Measurements from ENCODE around the gene ARPC2. TPM values are rescaled to one million over a fixed set of nuclear protein-coding genes. Genes with fewer than 3 reads are reported as not detected.

Gene ARPC2
- total and polyA plus RNA-seq, 7 donors: 235 to 517 (median 267) TPM

DNA sequence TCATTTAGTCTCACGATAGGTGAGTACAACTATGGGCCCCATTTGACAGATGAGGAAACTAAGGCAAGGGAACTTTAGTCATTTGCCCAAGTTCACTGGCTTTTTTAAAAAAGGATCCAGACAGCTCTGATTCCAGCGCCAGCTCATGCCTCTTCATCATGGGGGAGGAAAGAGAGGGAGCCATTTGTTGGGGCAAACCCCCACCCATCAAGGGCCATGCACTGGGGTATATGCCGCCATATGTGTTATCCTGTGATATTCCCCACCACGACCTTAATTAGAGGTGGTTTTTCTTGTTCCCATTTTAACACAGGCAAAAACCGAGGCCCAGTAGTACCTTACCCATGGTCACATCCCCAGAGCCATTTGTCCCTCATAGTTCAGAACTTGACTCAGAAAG, 43.2 kb downstream of the ARPC2 start:
- intact Hi-C loops (cut with DNase I): no loop called here
- DNase-seq: peak; percentile 61
- Histone ChIP-seq H3K9me3 (no peaks in the 10 kb centered on the region), H3K4me1 (peaks cover 0 to 72% (median 64%) of the 10 kb centered on the region in 4 donors), H3K27ac (peak overlapping the region; percentile 80 to 89 (median 83)), H3K36me3 (peaks cover 9 to 39% (median 17%) of the 10 kb centered on the region in 4 donors), H3K27me3 (no peaks in the 10 kb centered on the region), H3K4me3 (no peak overlapping the region)
- WGBS, 2 donors: 86 to 92% methylated on average over 5 of the region's 5 CpGs
- no peak for TF ChIP-seq POLR2A (IDR thresholded peaks at IDR 0.05)
- TF ChIP-seq POLR2AphosphoS5 (IDR thresholded peaks at IDR 0.05): no peak
- TF ChIP-seq, protein P1, sequence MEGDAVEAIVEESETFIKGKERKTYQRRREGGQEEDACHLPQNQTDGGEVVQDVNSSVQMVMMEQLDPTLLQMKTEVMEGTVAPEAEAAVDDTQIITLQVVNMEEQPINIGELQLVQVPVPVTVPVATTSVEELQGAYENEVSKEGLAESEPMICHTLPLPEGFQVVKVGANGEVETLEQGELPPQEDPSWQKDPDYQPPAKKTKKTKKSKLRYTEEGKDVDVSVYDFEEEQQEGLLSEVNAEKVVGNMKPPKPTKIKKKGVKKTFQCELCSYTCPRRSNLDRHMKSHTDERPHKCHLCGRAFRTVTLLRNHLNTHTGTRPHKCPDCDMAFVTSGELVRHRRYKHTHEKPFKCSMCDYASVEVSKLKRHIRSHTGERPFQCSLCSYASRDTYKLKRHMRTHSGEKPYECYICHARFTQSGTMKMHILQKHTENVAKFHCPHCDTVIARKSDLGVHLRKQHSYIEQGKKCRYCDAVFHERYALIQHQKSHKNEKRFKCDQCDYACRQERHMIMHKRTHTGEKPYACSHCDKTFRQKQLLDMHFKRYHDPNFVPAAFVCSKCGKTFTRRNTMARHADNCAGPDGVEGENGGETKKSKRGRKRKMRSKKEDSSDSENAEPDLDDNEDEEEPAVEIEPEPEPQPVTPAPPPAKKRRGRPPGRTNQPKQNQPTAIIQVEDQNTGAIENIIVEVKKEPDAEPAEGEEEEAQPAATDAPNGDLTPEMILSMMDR (IDR thresholded peaks at IDR 0.05): no peak
- no peak for TF ChIP-seq EP300 (IDR thresholded peaks at IDR 0.05)

DNA sequence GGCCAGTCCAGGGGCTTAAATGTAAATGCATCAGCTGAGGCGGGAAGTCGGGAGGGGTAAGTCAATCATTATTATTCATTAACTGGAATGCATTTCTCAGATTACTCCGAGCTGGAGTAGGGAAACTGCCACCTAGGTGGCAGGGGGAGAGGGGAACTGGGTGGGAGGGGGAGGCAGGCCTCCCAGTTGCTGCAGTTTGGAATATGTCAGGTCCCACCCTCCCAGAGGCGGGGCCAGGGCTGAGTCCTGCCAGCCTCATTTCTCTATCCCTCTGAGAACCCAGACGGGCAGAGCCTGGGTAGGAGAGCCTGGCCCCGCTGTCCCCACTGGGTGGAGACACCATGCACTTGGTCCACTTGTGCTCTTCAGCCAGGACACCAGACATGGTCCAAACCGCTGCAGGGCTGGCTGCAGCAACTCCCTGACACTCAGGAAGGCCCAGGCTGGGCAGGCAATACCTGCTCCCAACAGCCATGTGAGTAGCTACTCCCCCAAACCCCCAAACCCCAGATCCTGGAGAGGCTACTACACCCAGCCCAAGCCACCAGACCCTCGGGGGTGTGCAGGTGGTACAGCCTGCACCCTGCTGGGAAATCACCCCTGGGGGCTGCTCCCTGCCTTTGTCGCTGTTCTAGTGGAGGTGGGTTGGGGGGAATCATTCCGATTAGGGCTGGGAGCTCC, 43.9 kb downstream of the ARPC2 start, which contains the start of gene GPBAR1:
Gene GPBAR1, plus strand, starts transcription at position 274 of the 681 bp plus-strand sequence. CDS start 1,710 bp downstream, outside the sequence.
- Histone ChIP-seq H3K27me3 (no peaks in the 10 kb centered on the region), H3K9me3 (no peaks in the 10 kb centered on the region), H3K4me3 (peak within 1 kb of the TSS in 1 of 4 donors; percentile 20), H3K27ac (peak within 1 kb of the TSS; percentile 80 to 89 (median 83)), H3K36me3 (peaks cover 16 to 39% (median 23%) of the 10 kb centered on the region in 4 donors), H3K4me1 (peaks cover 0 to 72% (median 64%) of the 10 kb centered on the region in 4 donors)
- DNase-seq: peak; percentile 82
- intact Hi-C loops (cut with DNase I): no loop called here
- TF ChIP-seq EP300 (IDR thresholded peaks at IDR 0.05): no peak
- peak in 1 of 4 donors; percentile 19 for TF ChIP-seq POLR2AphosphoS5 (IDR thresholded peaks at IDR 0.05)
- 63 to 68% methylated on average over 10 of the region's 10 CpGs for WGBS, 2 donors

DNA sequence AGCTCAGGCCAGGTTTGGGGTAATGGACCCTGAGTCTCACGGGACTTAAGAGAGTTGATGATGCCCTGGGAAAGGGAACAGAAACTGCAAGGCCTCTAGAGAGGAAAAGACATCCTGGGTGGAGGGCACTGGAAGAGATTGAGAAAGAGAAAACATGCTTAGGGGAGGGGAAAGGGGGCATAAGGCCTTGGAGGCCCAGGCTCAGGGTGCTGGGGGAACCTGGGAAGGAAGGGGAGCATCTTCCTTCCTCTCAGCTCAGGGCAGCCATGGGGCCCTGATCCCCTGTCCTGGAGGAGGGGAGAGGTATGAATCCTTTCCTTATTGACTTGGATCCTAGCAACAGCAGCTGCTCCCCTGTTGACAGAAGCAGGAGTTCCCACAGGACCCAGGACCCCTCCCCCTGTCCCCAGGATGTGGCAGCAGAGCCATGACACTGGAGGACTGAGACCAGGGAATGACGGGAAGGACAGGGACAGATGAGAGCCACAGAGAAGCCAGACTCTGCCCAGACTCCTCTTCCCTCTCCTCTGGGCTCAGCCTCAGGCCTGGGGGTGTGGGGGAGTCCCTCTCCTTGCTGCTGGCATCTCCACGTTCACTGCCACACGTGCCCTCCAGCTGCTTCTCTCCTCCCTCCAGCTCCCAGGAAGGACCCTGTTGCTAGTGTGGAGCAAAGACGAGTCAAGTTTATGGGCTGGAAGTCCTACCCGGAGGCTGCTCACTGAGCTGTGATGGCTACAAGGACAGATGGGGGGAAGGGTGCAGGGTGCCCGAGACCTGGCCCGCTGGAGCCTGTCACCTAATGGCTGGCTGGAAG, 44.6 kb downstream of the ARPC2 start:
- Histone ChIP-seq H3K4me1 (peaks cover 0 to 72% (median 64%) of the 10 kb centered on the region in 4 donors), H3K36me3 (peaks cover 23 to 39% (median 29%) of the 10 kb centered on the region in 4 donors), H3K9me3 (no peaks in the 10 kb centered on the region), H3K27ac (peak overlapping the region; percentile 80 to 89 (median 83)), H3K4me3 (peak overlapping the region in 1 of 4 donors; percentile 20), H3K27me3 (no peaks in the 10 kb centered on the region)
- DNase-seq: peak; percentile 68
- intact Hi-C loops (cut with DNase I): no loop called here
- no peak for TF ChIP-seq EP300 (IDR thresholded peaks at IDR 0.05)
- TF ChIP-seq POLR2A (IDR thresholded peaks at IDR 0.05): no peak
- TF ChIP-seq POLR2AphosphoS5 (IDR thresholded peaks at IDR 0.05): no peak
- 52 to 61% methylated on average over 8 of the region's 8 CpGs for WGBS, 2 donors

DNA sequence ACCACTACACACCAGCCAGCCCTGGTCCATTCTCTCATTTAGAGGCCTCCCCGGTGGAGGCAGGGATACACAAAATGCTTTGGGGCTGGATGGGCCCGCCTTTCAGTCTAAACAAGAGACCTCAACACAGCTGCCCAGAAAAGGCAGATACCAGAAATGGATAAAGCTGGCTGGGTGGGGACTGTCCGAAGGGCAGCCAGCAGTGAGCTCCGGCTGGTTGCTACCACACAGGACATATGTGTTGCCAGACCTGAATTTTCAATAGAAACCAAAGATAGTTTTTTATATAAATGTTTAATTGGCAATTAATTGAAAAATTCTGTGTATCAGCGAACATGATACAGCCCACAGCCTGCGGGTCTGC, 45.2 kb downstream of the ARPC2 start:
- DNase-seq: no peak
- Histone ChIP-seq H3K9me3 (no peaks in the 10 kb centered on the region), H3K4me3 (peak overlapping the region in 1 of 4 donors; percentile 20), H3K36me3 (peaks cover 23 to 42% (median 33%) of the 10 kb centered on the region in 4 donors), H3K27ac (peak overlapping the region; percentile 80 to 89 (median 83)), H3K4me1 (peaks cover 0 to 68% (median 64%) of the 10 kb centered on the region in 4 donors), H3K27me3 (no peaks in the 10 kb centered on the region)
- intact Hi-C loops (cut with DNase I): no loop called here
- WGBS, 2 donors: 75 to 83% methylated on average over 6 of the region's 6 CpGs
- TF ChIP-seq, protein P1 (IDR thresholded peaks at IDR 0.05): no peak
- no peak for TF ChIP-seq POLR2A (IDR thresholded peaks at IDR 0.05)
- TF ChIP-seq POLR2AphosphoS5 (IDR thresholded peaks at IDR 0.05): no peak
- no peak for TF ChIP-seq EP300 (IDR thresholded peaks at IDR 0.05)

DNA sequence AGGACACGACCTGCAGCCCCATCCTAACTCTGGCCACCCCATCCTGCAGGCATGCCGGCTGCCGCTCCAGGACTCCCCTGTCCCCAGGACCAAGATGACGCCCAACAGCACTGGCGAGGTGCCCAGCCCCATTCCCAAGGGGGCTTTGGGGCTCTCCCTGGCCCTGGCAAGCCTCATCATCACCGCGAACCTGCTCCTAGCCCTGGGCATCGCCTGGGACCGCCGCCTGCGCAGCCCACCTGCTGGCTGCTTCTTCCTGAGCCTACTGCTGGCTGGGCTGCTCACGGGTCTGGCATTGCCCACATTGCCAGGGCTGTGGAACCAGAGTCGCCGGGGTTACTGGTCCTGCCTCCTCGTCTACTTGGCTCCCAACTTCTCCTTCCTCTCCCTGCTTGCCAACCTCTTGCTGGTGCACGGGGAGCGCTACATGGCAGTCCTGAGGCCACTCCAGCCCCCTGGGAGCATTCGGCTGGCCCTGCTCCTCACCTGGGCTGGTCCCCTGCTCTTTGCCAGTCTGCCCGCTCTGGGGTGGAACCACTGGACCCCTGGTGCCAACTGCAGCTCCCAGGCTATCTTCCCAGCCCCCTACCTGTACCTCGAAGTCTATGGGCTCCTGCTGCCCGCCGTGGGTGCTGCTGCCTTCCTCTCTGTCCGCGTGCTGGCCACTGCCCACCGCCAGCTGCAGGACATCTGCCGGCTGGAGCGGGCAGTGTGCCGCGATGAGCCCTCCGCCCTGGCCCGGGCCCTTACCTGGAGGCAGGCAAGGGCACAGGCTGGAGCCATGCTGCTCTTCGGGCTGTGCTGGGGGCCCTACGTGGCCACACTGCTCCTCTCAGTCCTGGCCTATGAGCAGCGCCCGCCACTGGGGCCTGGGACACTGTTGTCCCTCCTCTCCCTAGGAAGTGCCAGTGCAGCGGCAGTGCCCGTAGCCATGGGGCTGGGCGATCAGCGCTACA, 45.9 kb downstream of the ARPC2 start:
- H3K27me3 ChIP-seq: no peaks in the 10 kb centered on the region
- peaks cover 0 to 69% (median 65%) of the 10 kb centered on the region in 4 donors for H3K4me1 ChIP-seq
- WGBS, 2 donors: 88 to 91% methylated on average over 39 of the region's 39 CpGs
- H3K4me3 ChIP-seq: peak overlapping the region in 1 of 4 donors; percentile 20
- peak overlapping the region in 3 of 4 donors; percentile 49 to 89 (median 82) for H3K27ac ChIP-seq
- peaks cover 29 to 48% (median 33%) of the 10 kb centered on the region in 4 donors for H3K36me3 ChIP-seq
- no peaks in the 10 kb centered on the region for H3K9me3 ChIP-seq
- TF ChIP-seq POLR2AphosphoS5 (IDR thresholded peaks at IDR 0.05) (no peak), EP300 (IDR thresholded peaks at IDR 0.05) (no peak), POLR2A (IDR thresholded peaks at IDR 0.05) (no peak)
- TF ChIP-seq, protein P1 (IDR thresholded peaks at IDR 0.05): no peak
- peak; percentile 69 for DNase-seq
- intact Hi-C loops (cut with DNase I): no loop called here
